Effector CD8-positive, alpha-beta T cell (primary cell): ENCODE measurements around the gene SMIM7.

Experiments used
- DNase-seq: peaks from one replicate; lab custom pipeline; 2025; lab: John Stamatoyannopoulos, UW

SMIM7 gene

GRCh38 chr19:16623066-16623465 is 36.9 kb downstream of the SMIM7 start:
- no peak for DNase-seq

GRCh38 chr19:16621165-16621800 is 38.7 kb downstream of the SMIM7 start:
- DNase-seq, result no peak

GRCh38 chr19:16620584-16620983 is 39.4 kb downstream of the SMIM7 start:
- no peak for DNase-seq

GRCh38 chr19:16620018-16620417 is 39.9 kb downstream of the SMIM7 start:
- DNase-seq, result no peak

- no peak for DNase-seq
These were observed 40.5 kb downstream of the SMIM7 start for GRCh38 chr19:16619457-16619856.

- DNase-seq, result no peak
These were observed 41.7 kb downstream of the SMIM7 start for GRCh38 chr19:16618248-16618647.

- DNase-seq, result no peak
These were observed 44.1 kb downstream of the SMIM7 start for GRCh38 chr19:16615808-16616207.

GRCh38 chr19:16614941-16615340 is 45.0 kb downstream of the SMIM7 start:
- DNase-seq, result no peak

GRCh38 chr19:16613841-16614240 is 46.1 kb downstream of the SMIM7 start:
- no peak for DNase-seq

GRCh38 chr19:16612636-16613035 is 47.3 kb downstream of the SMIM7 start:
- DNase-seq, result no peak

- DNase-seq, result no peak
These were observed 48.8 kb downstream of the SMIM7 start for GRCh38 chr19:16611121-16611520.

- no peak for DNase-seq
These were observed 50.3 kb downstream of the SMIM7 start for GRCh38 chr19:16609511-16610200.

- DNase-seq, result no peak
These were observed 51.6 kb downstream of the SMIM7 start for GRCh38 chr19:16608290-16608739.

- DNase-seq, result no peak
These were observed 52.1 kb downstream of the SMIM7 start for GRCh38 chr19:16607819-16608218.

GRCh38 chr19:16605553-16605994 is 54.4 kb downstream of the SMIM7 start:
- DNase-seq, result no peak

GRCh38 chr19:16605115-16605514 is 54.8 kb downstream of the SMIM7 start:
- DNase-seq, result no peak

- no peak for DNase-seq
These were observed 55.3 kb downstream of the SMIM7 start for GRCh38 chr19:16604615-16605014.

GRCh38 chr19:16603090-16603489 is 56.9 kb downstream of the SMIM7 start:
- DNase-seq, result no peak

GRCh38 chr19:16601378-16602052 is 58.4 kb downstream of the SMIM7 start:
- DNase-seq, result no peak

GRCh38 chr19:16600824-16601223 is 59.1 kb downstream of the SMIM7 start:
- DNase-seq, result no peak

GRCh38 chr19:16599655-16600346 is 60.1 kb downstream of the SMIM7 start:
- no peak for DNase-seq

GRCh38 chr19:16598848-16599247 is 61.1 kb downstream of the SMIM7 start:
- DNase-seq, result no peak
